Ectodermal cell (in vitro differentiated cells): ENCODE results near the gene ZNF541.

Experiments used
- H3K27ac ChIP-seq: 2 replicates; pipeline ENCODE4 v1.7.0; 2013; ENCODE audit warnings: mild to moderate bottlenecking, low read depth, low read length; ENCODE audit not compliant: insufficient read depth, poor library complexity, severe bottlenecking
- H3K27me3 ChIP-seq: 2 replicates; pipeline ENCODE4 v1.7.0; 2013; ENCODE audit warnings: mild to moderate bottlenecking, low read length; ENCODE audit not compliant: insufficient read depth, control insufficient read depth, poor library complexity, severe bottlenecking
- H3K36me3 ChIP-seq: one replicate; pipeline ENCODE4 v1.7.0; 2013; ENCODE audit warnings: low read length; ENCODE audit not compliant: control insufficient read depth, insufficient read depth
- H3K4me1 ChIP-seq: one replicate; pipeline ENCODE4 v1.7.0; 2013; ENCODE audit warnings: low read length; ENCODE audit not compliant: control insufficient read depth, insufficient read depth
- H3K4me3 ChIP-seq: 2 replicates; pipeline ENCODE4 v1.7.0; 2013; ENCODE audit warnings: low read depth, low read length, control low read depth; ENCODE audit not compliant: insufficient read depth
- H3K9me3 ChIP-seq: 2 replicates; pipeline ENCODE4 v1.7.0; 2013; ENCODE audit warnings: mild to moderate bottlenecking, low read length, moderate library complexity; ENCODE audit not compliant: control insufficient read depth
- WGBS, 2 experiments: methylation state at CpG; one replicate each; pipeline ENCODE4 v1.1.7; 2013; ENCODE audit warnings: missing lambda C conversion rate in 2 of 2; 5-methylcytosine and 5-hydroxymethylcytosine counted together

The ZNF541 gene

DNA sequence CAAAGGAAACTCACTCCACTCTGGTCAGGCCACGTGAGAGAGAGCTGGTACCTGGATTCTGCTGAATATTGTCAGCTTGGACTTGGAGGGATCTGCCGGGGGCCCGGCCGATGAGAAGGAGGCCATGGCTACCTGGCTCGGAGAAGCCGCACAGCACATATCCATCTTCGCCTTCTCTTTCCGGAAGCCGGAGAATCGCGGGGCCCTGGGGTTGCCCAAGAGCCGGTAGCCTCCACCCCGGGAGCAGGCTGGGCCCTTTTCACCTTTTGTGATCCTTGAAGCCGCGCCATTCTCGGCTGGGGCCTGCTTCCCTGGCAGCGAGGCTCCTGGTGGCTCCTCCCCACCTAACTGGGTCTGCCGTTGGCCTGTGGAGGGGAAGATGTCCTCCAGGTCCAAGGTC lies 28.9 kb downstream of the ZNF541 start:
- no peaks in the 10 kb centered on the region for H3K4me1 ChIP-seq
- H3K27ac ChIP-seq: no peak overlapping the region
- WGBS, 2 experiments: 89 to 91% methylated on average over 18 of the region's 18 CpGs
- H3K27me3 ChIP-seq: no peaks in the 10 kb centered on the region
- no peaks in the 10 kb centered on the region for H3K36me3 ChIP-seq
- no peaks in the 10 kb centered on the region for H3K9me3 ChIP-seq
- H3K4me3 ChIP-seq: no peak overlapping the region

- no peaks in the 10 kb centered on the region for H3K9me3 ChIP-seq
- no peak overlapping the region for H3K27ac ChIP-seq
- no peaks in the 10 kb centered on the region for H3K36me3 ChIP-seq
- H3K4me3 ChIP-seq: no peak overlapping the region
- no peaks in the 10 kb centered on the region for H3K4me1 ChIP-seq
- no peaks in the 10 kb centered on the region for H3K27me3 ChIP-seq
- WGBS, 2 experiments: 84 to 85% methylated on average over 9 of the region's 9 CpGs
Observed at GRCh38 chr19:47542030-47542475, 30.9 kb downstream of the ZNF541 start.

GRCh38 chr19:47541518-47541917 lies 31.4 kb downstream of the ZNF541 start:
- H3K4me3 ChIP-seq: no peak overlapping the region
- H3K27me3 ChIP-seq: no peaks in the 10 kb centered on the region
- H3K27ac ChIP-seq: no peak overlapping the region
- H3K36me3 ChIP-seq: no peaks in the 10 kb centered on the region
- 93 to 94% methylated on average over 6 of the region's 6 CpGs for WGBS, 2 experiments
- no peaks in the 10 kb centered on the region for H3K9me3 ChIP-seq
- no peaks in the 10 kb centered on the region for H3K4me1 ChIP-seq

GRCh38 chr19:47540748-47541147 lies 32.2 kb downstream of the ZNF541 start:
- no peaks in the 10 kb centered on the region for H3K9me3 ChIP-seq
- H3K4me1 ChIP-seq: no peaks in the 10 kb centered on the region
- 46 to 55% methylated on average over 4 of the region's 4 CpGs for WGBS, 2 experiments
- no peak overlapping the region for H3K27ac ChIP-seq
- no peaks in the 10 kb centered on the region for H3K36me3 ChIP-seq
- no peak overlapping the region for H3K4me3 ChIP-seq
- no peaks in the 10 kb centered on the region for H3K27me3 ChIP-seq

- Histone ChIP-seq H3K27ac (no peak overlapping the region), H3K9me3 (no peaks in the 10 kb centered on the region), H3K4me3 (no peak overlapping the region), H3K36me3 (no peaks in the 10 kb centered on the region), H3K27me3 (no peaks in the 10 kb centered on the region), H3K4me1 (no peaks in the 10 kb centered on the region)
- WGBS, 2 experiments: 84 to 85% methylated on average over 12 of the region's 12 CpGs
Observed at GRCh38 chr19:47539747-47540311, 33.1 kb downstream of the ZNF541 start.

DNA sequence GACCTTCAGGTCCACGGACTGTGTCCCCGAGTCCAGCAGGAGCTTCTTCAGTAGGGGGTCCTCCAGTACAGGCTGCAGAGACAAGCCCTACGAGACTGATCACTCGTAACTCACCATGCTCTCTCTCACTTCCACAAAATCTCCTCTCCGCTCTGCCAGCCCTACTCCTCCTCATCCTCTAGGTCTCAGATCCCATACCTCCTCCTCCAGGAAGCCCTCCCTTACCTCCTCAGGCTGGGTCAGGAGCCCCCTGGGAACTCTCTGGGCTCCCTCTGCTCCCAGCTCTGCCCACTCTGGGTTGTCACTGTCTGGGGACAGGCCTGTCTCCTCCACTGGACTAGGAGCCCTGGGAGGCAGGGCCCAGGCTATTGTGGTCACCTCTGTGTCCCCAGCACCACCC lies 34.1 kb downstream of the ZNF541 start:
- Histone ChIP-seq H3K27me3 (no peaks in the 10 kb centered on the region), H3K9me3 (no peaks in the 10 kb centered on the region), H3K4me1 (no peaks in the 10 kb centered on the region), H3K4me3 (no peak overlapping the region), H3K27ac (no peak overlapping the region), H3K36me3 (no peaks in the 10 kb centered on the region)
- WGBS, 2 experiments: 90% methylated on average over 5 of the region's 5 CpGs

- H3K27ac ChIP-seq: no peak overlapping the region
- no peaks in the 10 kb centered on the region for H3K36me3 ChIP-seq
- H3K4me3 ChIP-seq: no peak overlapping the region
- WGBS, 2 experiments: 88 to 94% methylated on average over 4 of the region's 4 CpGs
- no peaks in the 10 kb centered on the region for H3K4me1 ChIP-seq
- no peaks in the 10 kb centered on the region for H3K27me3 ChIP-seq
- H3K9me3 ChIP-seq: no peaks in the 10 kb centered on the region
Observed at GRCh38 chr19:47537493-47537892, 35.5 kb downstream of the ZNF541 start.

DNA sequence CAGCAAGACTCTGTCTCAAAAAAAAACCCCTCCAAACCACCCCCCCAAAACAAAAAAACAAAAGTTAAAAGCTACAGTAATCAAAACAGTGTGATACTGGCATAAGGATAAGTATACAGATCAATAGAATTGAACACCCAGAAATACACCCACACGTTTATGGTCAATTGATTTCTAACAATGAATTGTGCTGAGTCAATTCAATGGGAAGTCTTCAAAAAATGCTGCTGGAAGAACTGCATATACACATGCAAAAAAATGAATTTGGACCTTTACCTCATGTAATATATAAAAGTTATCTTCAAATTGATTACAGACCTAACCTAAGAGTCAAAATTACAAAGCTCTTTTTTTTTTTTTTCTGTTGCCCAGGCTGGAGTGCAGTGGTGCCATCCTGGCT lies 38.3 kb downstream of the ZNF541 start:
- Histone ChIP-seq H3K4me1 (no peaks in the 10 kb centered on the region), H3K27me3 (no peaks in the 10 kb centered on the region), H3K4me3 (no peak overlapping the region), H3K9me3 (no peaks in the 10 kb centered on the region), H3K36me3 (no peaks in the 10 kb centered on the region), H3K27ac (no peak overlapping the region)
- WGBS, 2 experiments: 83% methylated on average over 1 of the region's 1 CpG; no CpG with 5 or more reads in 1 of the 2 experiments

- no peaks in the 10 kb centered on the region for H3K36me3 ChIP-seq
- H3K4me3 ChIP-seq: no peak overlapping the region
- no peak overlapping the region for H3K27ac ChIP-seq
- 79% methylated on average over 14 of the region's 14 CpGs for WGBS, 2 experiments
- no peaks in the 10 kb centered on the region for H3K27me3 ChIP-seq
- no peaks in the 10 kb centered on the region for H3K9me3 ChIP-seq
- no peaks in the 10 kb centered on the region for H3K4me1 ChIP-seq
Observed at GRCh38 chr19:47531640-47532387, 41.1 kb downstream of the ZNF541 start.

DNA sequence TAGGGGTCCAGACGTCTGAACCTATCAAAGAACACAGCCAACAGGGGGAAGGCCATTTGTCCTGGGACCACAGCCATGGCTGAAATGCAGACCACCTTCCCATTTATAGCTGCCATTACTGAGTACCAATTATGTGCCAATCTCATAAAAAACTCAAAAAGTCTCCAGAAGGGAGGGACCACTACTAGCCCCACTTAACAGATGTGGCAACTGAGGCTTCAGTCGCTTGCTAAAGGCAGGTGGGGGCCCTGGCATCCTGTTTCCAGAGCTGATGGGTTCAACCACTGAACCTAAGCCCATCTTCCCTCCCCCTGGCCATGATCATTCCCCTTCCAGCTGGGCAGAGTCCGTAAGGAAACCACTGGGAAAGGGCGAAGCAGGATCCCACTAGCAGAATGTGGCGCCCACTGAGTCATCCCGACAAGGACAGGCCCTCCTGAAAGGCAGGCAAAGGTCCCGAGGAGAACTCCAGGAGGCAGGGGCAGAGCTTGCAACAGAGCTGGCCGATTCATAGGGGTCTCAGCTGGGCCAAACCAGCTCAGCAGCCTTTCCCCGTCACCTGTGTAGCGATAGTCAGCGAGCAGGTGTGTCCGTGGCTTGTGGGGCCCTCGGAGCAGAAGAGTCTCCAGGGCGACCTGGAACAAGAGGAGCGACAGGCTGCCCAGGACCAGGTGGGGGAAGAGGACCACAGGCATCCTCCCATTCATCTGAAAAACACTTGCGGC lies 43.8 kb downstream of the ZNF541 start:
- 87 to 89% methylated on average over 16 of the region's 16 CpGs for WGBS, 2 experiments

More for the DNA sequence above, 43.8 kb downstream of the ZNF541 start:
- no peaks in the 10 kb centered on the region for H3K27me3 ChIP-seq
- no peak overlapping the region for H3K27ac ChIP-seq
- H3K4me3 ChIP-seq: no peak overlapping the region
- no peaks in the 10 kb centered on the region for H3K36me3 ChIP-seq
- H3K9me3 ChIP-seq: no peaks in the 10 kb centered on the region
- H3K4me1 ChIP-seq: no peaks in the 10 kb centered on the region
